Muscle of back (tissue), 11 donors: ENCODE measurements around the gene PRXL2B. TPM values are rescaled to one million over a fixed set of nuclear protein-coding genes. Genes with fewer than 3 reads are reported as not detected.

ENCODE experiments used
- DNase-seq, 3 donors: peaks; one replicate each; pipeline versions ENCODE4 v3.0.0 to v3.0.0-alpha.2; 2013
- polyA plus RNA-seq, 10 donors: library from polyadenylated mRNA; unstranded; fragments of 120-200 nt; gene quantifications; one replicate each; pipeline ENCODE4 v1.2.1, GENCODE V29; 2013; ENCODE audit not compliant: insufficient read length in 10 of 10

PRXL2B gene
- polyA plus RNA-seq, 10 donors: 16.6 to 26.6 (median 20.9) TPM

DNA sequence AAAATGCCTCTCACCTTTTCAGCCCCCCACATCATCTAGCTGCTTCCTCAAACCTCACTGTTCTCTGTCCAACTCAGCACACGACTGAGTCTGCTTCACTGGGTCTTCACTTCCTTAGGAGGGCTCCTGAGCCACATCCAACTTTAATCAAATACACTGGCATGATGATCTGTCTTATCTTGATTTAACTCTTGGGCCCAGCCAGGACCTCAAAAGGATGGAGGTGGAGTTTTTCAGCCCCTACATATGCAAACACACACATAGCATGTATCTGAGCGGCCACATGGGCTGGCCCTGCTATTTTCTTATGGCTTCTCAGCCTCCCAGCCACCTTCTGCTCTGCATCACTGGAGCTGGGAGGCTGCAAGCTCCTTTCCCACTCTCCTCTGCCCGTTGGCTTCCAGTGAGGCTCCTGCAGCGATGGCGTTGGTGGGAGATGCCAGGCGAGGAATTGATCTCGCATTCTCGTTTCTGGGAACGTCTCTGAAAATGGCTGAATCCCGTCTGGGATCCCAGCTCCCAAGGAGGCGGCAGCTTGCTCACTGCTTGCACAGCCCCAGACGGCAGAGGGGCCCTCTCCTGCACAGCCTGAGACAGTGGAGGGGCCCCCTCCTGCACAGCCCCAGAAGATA lies 1.8 kb upstream of the PRXL2B start:
- DNase-seq: no peak

DNA sequence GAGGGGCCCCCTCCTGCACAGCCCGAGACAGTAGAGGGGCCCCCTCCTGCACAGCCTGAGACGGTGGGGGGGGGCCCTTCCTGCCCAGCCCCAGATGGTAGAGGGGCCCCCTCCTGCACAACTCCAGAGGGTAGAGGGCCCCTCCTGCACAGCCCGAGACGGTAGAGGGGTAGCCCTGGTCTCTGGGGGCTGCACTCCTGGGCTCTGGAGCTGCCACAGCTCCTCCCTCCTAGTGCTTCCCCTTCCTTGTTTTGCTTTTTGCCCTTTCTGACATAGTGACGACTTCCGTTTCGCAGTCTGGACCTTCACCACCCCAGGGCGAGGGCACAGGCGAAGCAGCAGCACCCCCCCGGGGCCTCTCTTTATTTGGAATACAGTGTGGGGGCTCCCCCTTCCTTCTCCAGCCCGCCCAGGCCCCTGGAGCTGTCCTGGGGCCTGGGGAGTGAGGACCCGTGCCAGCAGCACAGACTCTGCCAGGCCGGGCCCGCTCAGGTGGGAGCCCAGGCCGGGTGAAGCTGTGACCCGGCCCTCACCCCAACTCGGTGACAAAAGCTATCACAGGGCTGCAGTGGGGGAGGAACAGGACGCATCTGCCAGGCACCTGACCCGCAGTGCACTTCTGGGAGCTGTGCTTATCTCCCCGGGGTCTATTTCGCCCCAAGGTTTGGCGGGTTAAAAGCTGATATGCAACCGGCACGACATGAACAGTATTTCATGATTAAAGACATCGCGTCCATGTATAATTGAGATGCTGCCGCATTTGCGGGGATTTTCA lies 1.1 kb upstream of the PRXL2B start:
- peak; percentile 28 to 80 (median 53) for DNase-seq

DNA sequence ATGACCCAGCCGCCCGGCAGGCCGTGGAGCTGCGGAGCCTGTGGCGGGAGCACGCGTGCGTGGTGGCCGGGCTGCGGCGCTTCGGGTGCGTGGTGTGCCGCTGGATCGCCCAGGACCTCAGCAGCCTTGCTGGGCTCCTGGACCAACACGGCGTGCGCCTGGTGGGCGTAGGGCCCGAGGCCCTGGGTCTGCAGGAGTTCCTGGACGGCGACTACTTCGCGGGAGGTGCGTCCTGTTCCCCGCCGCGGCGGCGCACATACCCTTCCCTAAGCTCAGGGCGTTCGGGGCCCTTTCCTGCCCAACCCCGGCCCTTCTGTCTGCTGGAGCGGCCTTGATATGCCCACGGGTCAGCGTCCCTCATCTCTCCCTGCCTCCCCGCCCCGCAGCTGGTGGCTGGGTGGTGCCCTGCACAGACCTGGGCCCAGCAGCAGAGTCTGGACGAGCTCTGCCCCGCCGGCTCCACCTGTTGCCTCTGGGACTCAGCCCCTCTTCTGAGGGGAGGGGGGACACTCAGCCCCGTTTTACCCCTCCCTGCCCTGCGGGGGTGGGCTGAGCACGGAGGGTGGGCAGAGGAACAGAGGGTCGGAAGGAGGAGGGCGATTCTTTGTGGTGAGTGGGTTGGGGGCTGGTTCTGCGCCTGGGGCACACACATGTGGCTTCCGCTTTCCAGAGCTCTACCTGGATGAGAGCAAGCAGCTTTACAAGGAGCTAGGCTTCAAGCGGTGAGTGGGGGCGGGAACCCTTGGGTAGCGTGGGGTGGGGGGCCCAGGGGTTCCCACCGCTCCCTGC lies 688 bp downstream of the PRXL2B start:
- DNase-seq: peak in 2 of 3 donors; percentile 29 to 73

DNA sequence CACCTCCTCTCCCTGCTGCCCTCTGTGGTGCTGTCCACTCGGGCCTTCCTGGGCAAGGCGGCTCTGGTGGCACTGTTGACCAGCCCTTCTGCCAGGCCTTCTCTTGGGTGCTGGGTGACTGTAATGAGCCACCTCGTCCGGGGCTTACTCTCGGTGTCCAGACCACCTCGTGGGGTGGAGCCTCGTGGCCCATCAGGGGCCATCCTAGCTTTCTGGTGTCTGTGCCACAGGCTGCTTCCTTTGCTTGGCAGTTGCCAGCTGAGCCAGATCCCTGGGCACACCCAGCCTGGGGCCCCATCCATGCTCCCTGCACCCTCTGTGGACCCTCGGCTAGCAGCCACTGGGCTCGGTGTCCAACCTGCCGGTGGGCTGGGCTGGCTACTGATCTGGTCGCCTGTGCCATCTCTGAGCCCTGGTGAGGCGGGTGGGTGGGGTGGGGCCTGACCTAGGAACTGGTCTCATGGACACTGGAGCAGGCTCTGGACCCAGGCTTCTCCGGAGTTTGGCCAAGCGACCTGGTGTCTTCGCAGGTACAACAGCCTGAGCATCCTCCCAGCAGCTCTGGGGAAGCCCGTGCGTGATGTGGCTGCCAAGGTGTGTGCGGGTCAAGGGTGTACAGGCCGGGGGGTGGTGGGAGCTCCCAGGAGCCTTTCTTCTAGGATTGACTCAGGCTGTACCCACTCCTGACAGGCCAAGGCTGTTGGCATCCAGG lies 1.4 kb downstream of the PRXL2B start:
- DNase-seq: no peak

DNA sequence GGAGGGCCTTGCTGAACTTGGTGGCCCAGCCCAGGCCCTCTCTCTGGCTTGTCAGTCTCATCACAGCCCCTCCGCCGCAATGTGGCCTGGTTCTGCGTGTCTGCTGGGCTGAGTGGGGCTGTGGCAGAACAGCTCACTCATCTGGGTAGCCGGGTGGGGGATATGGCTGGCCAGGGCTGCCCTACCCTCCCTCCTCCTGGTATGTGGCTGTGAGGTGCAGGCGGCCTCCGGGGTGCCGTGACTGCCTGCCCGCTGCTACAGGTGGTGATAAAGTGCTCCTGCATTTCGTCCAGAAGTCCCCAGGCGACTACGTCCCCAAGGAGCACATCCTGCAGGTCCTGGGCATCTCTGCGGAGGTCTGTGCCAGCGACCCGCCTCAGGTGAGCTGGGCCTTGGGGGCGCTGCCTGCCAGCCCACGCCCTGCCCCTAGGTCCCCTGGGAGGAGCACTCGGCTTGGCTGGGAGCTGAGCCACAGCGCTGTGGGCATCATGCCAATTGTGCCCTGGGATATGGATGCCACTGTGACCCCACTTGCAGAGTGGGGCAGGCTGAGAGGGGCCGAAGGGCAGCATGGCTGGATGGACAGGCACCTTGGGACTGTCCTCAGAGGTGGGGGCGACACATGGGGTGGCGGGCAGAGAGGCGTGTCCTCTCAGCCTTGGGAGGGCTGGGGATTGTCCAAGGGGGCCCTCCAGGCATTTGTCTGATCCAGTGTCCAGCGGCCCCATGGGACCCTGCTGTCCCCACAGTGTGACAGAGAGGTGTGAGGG lies 2.3 kb downstream of the PRXL2B start:
- no peak for DNase-seq

DNA sequence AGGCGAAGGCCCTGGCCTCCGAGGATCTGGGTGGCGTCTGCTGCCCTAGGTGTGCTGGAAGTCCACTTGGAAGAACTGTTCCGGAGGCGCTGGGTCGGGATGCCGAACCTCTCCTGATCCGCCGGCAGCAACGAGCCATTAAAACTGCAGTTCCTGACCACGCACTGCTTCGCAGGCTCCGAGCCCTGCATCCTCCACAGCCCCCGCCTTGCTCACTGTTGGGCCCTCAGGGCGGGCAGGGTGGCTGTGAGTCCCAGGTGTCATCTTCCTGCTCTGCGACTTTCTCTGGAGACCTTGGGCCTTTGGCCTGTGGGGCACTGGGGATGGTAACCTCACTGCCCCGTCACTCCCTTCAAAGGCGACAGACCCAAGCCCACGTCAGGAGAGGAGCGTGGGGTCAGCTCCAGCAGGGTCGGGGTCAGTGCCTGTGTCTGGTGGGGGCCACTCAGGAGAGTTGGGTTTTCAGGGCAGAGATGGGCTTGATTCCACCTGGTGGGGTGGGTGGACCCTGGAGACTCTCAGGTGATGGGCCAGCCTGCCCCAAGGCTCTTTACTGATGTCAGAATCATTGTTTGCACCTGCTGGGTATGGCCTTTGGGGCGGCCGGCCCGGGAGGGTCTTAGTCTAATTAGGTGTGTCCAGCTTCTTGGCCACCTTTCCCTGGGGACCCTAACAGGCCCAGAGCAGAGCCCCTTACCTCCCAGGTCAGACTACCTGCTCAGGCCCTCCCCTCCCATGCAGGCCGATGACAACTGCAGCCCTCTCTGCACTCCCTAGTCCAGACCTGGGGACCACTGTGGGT lies 3.1 kb downstream of the PRXL2B start:
- no peak for DNase-seq

DNA sequence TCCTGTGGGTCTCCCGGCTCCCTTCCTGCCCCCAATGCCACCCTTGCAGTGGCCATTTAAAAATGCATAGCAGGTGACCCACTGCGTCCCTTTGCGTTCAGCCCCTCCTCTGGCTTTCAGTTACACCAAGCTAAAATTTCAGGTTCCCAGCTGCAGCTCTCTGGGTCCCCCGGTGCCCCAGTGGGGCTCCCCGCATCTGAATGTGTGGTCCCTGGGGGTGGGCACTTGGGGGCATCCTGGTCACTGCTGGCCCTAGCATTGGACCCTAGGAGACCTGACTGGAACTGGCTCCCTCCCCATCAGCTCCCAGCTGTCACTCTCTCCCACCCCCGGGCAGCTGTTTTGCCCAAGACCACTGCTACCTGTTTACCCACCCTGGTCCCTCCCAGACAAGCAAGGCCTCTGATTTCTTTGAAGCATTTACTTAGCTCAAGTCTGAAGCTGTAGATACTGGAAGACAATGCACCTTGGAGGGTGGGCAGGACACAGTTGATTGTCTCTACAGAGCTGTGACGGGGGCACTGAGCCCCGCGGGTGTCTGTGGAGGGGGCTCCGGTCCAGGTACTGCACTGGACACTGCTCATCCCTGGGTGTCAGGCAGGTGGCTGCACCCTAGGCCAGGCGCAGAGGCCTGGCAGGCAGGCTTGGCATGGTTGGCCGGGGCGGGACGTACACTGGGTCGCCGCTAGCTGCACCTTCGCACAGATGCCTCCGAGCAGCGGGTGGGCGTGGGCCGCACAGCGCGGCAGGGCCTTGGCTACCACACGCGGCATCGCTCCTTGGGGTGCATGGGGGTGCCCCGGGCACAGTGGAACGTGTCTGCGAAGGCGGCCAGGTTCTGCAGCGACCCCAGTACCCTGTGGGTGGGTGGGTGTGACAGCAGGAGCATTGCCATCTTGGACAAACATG lies 3.9 kb downstream of the PRXL2B start:
- no peak for DNase-seq

DNA sequence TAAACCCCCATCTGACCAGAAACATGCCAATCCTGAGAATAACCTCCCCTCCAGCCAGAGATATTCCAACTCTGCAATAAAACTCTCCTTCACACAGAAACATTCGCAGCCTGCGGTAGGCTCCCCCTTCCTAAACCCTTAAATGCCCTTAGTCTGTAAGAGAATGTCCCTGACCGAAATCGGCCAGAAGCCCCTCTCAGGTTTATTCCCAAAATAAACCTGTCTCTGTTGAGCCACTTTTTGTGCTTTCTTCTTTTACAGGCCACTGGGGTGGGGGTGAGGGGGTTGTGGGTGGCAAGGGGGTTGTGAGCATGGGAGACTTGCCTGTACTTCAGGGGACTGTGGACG lies 4.6 kb downstream of the PRXL2B start:
- no peak for DNase-seq

DNA sequence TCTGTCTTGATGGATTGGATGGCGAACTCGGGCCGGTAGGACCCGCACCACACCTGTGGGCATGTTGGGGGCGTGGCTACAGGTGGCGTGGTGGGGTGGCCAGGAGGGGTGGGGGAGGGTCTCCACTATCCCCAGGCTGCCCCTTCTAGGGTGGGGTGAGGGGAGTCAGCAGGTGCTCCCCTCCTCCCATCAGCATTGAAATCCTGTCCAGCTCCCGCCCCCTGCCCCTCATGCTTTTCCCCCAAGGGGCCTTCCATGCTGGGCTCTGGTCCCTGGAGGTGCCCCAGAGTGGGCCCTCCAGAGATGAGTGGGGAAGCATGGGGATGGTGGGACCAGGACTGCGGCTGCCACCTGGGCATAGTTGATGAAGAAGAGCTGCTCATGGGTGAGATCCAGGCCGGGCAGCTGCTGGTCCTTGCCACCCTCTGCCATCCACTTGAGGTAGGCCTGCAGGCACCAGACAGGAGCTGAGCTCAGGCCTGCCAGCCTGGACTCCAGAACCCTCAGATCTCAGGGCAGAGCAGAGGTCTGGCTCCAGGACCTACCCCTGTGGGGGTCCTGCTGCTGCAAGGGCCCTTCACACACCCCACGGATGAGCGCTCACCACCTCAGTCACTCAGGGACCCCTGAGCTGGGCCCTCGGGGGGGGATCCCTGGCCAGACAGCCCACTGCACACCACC lies 5.1 kb downstream of the PRXL2B start:
- no peak for DNase-seq

DNA sequence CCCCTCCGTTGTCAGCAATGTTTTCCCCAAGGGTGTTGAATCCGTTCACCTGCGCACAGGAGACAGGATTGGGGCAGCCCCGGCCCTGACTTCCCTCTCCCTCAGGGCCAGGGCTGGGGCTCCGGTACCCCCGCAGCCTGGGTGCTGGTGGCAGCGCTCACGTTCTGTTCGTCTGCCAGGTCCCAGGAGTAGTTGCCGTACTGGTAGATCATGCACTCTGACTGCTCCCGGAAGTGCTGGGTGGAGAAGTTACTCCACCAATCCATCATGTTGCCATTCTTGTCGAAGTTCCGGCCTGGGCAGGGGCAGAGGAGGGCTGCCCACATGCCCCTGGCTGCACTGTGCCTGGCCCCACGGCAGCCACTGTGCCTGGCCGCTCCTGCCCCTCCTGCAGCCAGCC lies 6.1 kb downstream of the PRXL2B start:
- no peak for DNase-seq

DNA sequence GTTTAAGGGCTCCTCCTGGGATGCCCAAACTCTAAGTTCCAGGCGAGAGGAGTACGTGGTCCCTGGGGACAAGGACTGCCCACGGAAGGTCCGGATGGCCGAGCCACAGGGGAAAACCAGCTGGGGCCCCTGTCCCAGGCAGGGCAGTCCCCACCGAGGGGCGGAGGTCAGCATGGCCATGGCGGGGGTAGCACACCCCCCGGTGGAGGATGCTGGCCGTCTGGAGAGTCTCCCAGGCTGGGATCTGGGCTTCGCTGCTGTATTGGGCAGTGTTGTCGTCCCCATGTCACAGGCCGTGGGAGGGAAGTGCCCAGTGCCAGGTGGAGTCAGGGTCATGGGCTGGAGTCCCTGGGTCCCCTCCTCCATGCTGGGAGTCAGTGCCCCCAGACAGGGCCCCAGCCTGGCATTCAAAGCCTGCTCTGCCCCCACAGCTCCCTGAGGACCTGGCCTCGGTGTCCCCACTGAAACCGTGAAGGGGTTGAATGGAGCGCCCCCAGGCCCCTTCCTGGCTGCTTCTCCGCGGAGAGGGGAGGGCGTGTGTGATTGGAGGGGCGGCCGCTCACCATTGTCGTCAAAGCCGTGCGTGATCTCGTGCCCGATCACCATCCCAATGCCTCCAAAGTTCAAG lies 6.8 kb downstream of the PRXL2B start:
- no peak for DNase-seq

DNA sequence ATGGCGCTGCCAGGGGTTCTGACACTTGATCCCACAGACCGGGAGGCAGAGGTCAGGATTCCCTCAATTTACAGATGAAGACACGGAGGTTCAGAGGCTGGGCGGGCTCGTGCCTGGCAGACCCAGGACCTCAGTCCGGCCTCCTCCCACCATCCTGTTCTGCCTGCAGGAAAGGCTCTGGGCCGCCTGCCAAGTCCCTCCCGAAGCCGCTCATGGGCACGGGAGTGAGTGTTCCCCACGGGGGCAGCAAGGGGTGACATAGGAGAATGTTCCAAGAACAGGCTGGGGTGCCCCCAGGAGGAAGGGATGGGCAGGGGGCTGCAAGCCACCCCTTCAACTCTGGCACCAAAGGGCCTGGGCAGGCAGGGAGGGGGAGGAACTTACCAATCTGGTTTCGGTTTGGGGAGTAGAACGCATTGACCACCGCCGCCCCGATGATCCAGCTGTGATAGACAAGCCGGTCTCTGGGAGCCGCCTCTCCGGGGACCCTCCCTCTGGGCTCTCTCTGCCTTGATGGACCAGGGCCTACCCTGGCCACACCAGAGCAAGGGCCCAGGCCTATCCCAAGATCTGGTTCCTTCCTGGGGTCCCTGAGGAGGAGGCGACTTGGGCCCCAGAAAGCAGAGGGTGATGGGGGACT lies 7.5 kb downstream of the PRXL2B start:
- DNase-seq: peak in 1 of 3 donors; percentile 37

DNA sequence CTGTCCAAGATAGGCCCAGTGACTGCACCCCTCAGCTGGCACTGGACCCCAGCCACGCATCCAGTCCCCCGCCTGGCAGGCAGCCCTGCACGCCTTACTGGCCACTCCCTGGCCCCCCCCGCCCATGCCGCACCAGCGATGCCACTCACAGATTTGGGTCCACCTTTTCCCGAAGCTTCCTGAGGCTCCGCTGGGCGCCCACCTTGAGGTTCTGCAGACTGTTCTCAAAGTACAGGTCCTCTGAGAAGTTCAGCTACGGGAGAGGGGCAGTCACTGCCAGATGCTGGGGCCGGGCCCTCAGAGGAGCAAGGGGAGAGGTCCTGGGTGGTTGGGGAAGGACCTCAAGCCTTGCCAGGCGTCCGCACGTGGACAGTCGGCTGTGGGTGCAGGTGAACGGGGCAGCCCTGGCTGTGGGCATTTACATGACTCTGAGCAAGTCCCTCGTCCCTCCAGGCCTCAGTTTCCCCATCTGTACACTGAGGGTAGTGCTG lies 8.1 kb downstream of the PRXL2B start:
- DNase-seq: no peak

DNA sequence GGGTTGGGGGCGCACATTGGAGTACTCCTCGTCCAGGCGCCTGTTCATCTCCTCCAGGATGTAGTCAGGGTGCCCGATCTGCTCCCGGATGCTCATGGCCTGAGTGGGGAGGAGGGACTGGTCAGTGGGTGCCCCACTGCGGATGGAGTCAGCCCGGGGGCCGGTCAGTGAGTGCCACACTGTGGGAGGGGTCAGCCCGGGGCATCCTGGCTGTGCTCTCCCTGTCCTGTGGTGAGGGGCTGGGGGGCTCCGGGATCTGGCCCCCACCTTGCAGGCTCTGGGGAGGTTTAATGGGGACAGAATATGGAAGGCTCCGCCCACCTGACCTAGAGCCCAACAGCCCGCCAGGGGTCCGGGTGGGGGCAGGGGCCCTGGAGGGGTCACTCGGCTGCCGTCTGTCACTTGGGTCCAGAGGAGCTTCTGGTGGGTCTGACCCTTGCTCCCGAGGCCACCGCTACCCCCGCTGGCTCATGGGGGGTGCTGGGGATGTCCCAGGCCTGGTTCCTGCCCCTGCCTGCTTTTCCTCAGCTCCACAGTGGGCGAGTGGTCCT lies 8.8 kb downstream of the PRXL2B start:
- no peak for DNase-seq

DNA sequence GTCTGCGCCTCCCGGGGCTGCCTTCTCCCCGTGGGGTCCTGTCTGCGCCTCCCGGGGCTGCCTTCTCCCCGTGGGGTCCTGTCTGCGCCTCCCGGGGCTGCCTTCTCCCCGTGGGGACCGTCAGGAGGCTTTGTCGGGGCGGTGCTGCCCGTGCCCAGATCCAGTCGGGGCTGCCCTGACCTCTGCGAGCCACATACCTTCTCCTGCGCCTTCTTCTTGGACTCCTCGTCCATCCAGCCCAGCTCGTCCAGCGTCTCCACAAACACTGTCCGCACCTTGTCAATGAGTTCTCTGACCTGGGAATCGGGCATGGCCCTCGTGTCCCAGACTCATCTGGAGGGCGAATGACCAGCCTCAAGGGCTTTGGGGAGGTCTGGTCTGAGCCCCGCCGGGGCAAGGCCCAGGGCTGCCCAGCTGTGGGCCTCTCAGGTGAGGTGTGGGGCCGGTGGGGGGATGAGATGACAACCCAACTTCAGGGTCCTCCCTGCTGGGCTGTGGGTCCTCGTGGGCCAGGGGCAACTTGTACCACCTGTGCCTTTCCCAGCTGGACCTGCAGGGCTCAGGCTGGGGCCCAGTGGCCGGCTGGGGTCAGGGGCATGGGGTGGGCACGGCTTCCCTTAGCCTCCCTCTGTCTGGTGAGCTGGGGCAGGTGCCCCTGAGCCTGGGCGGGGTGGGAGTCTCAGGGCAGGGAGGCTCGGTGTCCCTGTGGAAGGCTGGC lies 9.4 kb downstream of the PRXL2B start:
- no peak for DNase-seq

DNA sequence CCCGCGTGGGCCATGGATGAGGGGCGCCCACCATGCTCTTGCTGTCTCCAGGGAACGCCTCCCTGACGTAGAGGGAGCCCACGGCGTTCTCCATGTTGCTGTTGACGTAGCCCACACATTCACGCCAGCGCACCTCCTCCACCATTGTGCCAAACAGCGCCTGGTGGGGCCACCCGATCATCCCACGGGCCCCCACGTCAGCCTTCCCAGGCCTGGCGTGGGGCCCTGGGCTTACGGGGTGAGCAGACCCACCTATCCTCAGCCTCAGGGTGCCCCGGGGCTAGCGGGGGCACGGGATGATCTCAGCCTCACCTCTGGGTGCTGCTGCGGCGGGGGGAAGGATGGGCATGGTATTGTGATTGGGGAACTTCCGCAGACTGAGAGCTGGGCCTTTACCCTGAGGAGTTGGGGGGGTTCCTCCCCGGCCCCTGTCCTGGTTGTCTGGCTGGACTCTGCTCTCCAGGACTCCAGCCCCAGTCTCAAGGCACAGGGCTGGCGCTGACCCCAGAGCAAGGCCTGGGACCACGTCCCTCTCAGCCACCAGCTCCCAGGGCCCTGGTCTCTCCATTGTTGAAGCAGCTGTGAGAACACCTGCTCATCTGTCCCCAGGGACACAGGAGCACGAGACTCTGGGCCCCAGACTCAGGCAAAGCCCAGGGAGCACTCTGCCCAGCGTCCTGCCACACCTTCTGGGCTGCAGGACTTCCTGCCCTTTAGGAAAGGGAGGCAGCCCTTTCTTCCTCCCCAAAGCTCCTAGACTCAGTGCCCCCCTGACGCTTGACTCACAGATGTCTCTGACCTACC lies 10.2 kb downstream of the PRXL2B start:
- no peak for DNase-seq
